Subcutaneous abdominal adipose tissue (tissue), 5 donors: ENCODE data around the gene GLRX5.
A peak's percentile ranks its signal among the peaks of the same experiment; 100 is the strongest.

Source experiments
- H3K27ac ChIP-seq: one replicate; pipeline ENCODE4 v1.7.0; 2013; ENCODE audit warnings: low read depth, mild to moderate bottlenecking, inconsistent platforms, low read length, moderate library complexity
- H3K27me3 ChIP-seq, 5 donors: one replicate each; pipeline ENCODE4 v1.7.0; 2013; ENCODE audit warnings: low read length in 5 of 5, inconsistent platforms in 1 of 5; ENCODE audit not compliant: control insufficient read depth in 5 of 5, insufficient read depth in 4 of 5
- H3K36me3 ChIP-seq, 5 donors: one replicate each; pipeline ENCODE4 v1.7.0; 2013; ENCODE audit warnings: low read length in 5 of 5; ENCODE audit not compliant: control insufficient read depth in 5 of 5, insufficient read depth in 5 of 5
- H3K4me1 ChIP-seq, 5 donors: one replicate each; pipeline ENCODE4 v1.7.0; 2013; ENCODE audit warnings: low read length in 5 of 5, mild to moderate bottlenecking in 3 of 5, moderate library complexity in 1 of 5; ENCODE audit not compliant: control insufficient read depth in 5 of 5, insufficient read depth in 5 of 5
- H3K4me3 ChIP-seq, 5 donors: one replicate each; pipeline ENCODE4 v1.7.0; 2013; ENCODE audit warnings: low read length in 5 of 5, low read depth in 1 of 5
- H3K9ac ChIP-seq, 5 donors: one replicate each; pipeline ENCODE4 v1.7.0; 2013; ENCODE audit warnings: low read length in 5 of 5, mild to moderate bottlenecking in 4 of 5, moderate library complexity in 3 of 5
- H3K9me3 ChIP-seq, 5 donors: one replicate each; pipeline ENCODE4 v1.7.0; 2013; ENCODE audit warnings: low read length in 5 of 5; ENCODE audit not compliant: control insufficient read depth in 5 of 5
- donor health status: healthy.
- donor health status: healthy.
- donor health status: healthy.
- donor health status: healthy.
- donor health status: healthy.

The GLRX5 gene

DNA sequence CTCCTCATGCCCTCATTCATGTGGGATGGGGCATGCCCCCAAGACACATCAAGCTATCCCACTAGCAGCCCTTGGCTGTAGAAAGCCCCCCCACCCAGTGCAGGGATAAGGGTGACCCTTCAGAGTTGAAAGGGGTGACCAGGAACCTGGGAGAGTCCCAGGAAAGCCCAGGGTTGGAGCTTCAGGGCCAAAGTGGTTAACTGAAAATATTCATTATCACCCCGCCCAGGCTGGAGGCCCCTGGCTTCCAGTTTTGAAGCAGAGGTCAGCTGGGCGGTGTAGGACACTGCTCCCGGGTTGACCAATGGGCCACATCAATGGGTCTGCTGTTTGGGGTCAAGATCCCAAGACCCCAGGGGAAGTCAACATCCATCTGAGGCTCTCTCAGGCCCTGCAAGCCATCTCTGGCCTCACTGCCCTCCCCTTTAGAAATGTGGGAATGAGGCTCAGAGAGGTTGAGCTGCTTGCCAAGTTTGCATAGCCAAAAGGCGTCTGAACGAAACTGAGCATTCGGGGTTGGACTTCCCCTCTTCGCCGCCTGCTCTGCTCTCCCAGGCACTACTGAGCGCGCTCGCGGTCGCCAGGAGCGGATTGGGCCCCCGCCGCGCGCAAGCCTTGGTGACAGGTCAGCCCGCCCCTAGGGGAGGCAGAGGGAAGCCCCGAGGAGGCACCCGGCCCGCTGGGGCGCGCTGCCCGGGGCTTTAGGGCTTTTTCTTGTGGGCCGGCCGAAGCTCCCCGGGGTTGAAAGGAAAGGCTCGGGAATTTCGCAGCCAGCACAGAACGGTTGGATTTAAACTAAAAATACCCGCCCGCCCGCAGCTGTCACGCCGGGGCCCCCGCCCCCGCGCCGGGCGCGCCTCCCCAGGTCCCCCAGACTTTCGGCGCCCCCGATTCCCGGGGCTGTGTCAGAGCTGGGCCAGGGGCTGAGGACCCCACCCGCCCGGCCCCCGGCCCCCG, 19.0 kb upstream of the GLRX5 start:
- Histone ChIP-seq H3K27me3 (no peaks in the 10 kb centered on the region), H3K9ac (peak overlapping the region; percentile 50 to 96 (median 86)), H3K36me3 (no peaks in the 10 kb centered on the region), H3K9me3 (no peaks in the 10 kb centered on the region), H3K27ac (peak overlapping the region; percentile 95), H3K4me1 (peaks cover 29 to 80% (median 79%) of the 10 kb centered on the region in 5 donors), H3K4me3 (peak overlapping the region; percentile 56 to 93 (median 88))

DNA sequence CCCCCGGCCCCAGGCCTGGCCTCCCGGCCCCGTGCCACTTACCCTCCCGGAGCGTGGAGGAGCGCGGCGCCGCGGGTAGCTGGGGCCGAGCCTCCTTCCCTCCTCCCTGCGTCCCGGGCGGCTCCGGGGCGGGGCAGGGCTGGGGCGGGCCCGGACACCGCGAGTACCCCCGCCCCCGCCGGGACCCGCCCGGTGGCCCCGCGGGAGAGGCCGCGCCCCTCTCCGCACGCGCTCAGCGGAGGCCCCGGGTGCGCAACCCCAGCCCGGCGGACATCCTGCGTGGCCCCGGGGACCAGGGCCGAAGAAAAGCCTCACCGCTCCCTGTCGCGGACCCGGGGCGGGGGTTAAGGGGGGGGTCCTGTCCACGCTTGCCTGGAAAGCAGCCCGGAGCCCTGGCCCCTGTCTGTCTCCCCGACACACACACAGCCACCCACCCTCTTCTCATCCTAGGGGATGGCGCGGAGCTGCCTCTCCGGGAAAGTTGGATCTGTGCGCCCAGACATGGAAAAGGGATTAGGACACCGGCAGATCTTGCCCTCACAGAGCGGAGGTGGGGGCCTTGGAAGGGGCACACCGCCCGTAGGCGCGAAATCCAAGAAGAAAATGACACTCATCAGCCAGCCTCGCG, 18.2 kb upstream of the GLRX5 start, which contains the start of gene SYNE3:
Gene SYNE3, minus strand, starts transcription at position 97 of the 628 bp plus-strand sequence. CDS start 40,829 bp downstream, outside the sequence.
- H3K27ac ChIP-seq: peak within 1 kb of the TSS; percentile 95
- H3K9me3 ChIP-seq: no peaks in the 10 kb centered on the region
- H3K9ac ChIP-seq: peak within 1 kb of the TSS; percentile 57 to 96 (median 86)
- H3K27me3 ChIP-seq: no peaks in the 10 kb centered on the region
- H3K4me1 ChIP-seq: peaks cover 29 to 82% (median 78%) of the 10 kb centered on the region in 5 donors
- H3K36me3 ChIP-seq: no peaks in the 10 kb centered on the region
- peak within 1 kb of the TSS; percentile 56 to 93 (median 88) for H3K4me3 ChIP-seq

DNA sequence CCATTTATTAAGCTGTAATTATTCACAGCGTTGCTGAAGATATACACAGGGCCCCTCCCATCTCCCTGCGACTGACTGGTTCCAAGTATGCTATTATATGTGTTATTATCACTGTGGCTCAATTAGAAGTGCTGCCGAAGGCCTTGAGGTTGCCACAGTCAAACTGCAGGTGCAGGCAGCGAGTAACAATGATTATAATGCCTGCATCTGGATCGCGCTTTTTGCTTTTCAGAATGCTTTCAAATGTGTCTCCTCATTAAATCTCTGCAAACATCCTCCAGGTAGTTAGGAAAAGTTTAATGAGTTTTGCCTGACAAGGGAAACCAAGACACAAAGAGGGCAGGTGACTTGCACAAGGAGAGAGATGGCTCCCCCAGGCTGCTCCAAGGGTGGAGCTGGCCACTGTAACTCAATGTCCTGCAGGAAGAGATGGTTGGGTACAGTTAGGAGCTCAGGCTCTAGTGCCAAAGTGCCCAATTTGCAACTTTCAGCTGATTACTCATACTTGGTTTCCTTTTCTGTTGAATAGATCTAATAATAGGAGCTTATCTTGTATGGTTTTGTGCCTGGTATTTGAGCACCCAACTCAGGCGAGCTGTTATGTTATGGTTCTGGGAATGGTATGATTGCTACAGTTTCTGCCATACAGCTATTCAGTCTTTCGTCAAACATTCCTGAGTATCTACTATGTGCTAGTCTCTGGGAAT, 16.7 kb upstream of the GLRX5 start:
- Histone ChIP-seq H3K4me1 (peaks cover 29 to 80% (median 77%) of the 10 kb centered on the region in 5 donors), H3K9ac (peak overlapping the region in 3 of 5 donors; percentile 4 to 44 (median 22))

DNA sequence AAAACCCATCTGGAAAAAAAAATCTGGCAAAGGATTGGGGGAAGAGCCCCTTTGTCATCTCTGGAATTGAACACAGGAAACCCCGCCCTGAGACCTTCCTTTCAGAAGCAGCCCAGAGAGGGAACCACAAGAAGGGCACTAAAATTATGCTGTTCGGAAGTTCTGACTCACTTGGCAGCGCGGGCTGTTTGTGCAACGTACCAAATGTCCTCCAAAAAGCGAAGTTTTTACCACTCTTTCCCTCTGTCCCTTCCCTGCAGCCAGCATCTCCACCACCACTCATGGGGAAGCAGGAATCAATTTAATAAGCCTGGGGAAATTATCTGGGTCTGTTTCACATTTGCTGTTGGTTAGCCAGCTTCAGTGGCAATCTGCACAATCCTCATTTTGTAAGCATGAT, 15.2 kb upstream of the GLRX5 start:
- peak overlapping the region; percentile 94 for H3K27ac ChIP-seq
- H3K4me1 ChIP-seq: peaks cover 40 to 81% (median 77%) of the 10 kb centered on the region in 5 donors
- peak overlapping the region in 1 of 5 donors; percentile 9 for H3K4me3 ChIP-seq
- H3K9ac ChIP-seq: peak overlapping the region in 3 of 5 donors; percentile 51 to 57 (median 56)
- no peaks in the 10 kb centered on the region for H3K9me3 ChIP-seq
- no peaks in the 10 kb centered on the region for H3K36me3 ChIP-seq
- no peaks in the 10 kb centered on the region for H3K27me3 ChIP-seq

More for the DNA sequence above, 16.7 kb upstream of the GLRX5 start:
- no peak overlapping the region for H3K4me3 ChIP-seq
- H3K36me3 ChIP-seq: no peaks in the 10 kb centered on the region
- no peaks in the 10 kb centered on the region for H3K9me3 ChIP-seq
- H3K27ac ChIP-seq: peak overlapping the region; percentile 94
- H3K27me3 ChIP-seq: no peaks in the 10 kb centered on the region

DNA sequence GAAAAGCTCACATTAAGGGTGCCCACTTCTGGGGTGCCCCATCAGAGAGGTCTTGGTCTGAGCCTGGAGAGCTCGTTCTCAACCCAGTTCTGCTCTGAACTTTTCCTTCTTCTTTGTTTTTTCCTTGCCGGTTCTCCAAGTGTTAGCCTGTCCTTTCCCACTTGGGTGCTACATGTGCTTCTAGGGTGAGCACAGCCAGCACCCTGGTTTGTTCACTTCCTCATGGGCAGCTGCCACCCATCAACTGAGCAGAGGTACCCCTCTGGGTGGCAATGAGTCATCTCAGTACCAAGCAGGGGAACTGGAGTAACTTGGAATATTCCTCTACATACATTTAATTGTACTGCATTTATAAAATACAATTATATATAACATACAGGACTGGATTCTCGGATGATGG, 14.5 kb upstream of the GLRX5 start:
- H3K27ac ChIP-seq: peak overlapping the region; percentile 94
- H3K9me3 ChIP-seq: no peaks in the 10 kb centered on the region
- peak overlapping the region in 1 of 5 donors; percentile 9 for H3K4me3 ChIP-seq
- peak overlapping the region in 3 of 5 donors; percentile 19 to 57 (median 36) for H3K9ac ChIP-seq
- H3K4me1 ChIP-seq: peaks cover 37 to 81% (median 77%) of the 10 kb centered on the region in 5 donors
- H3K27me3 ChIP-seq: no peaks in the 10 kb centered on the region
- no peaks in the 10 kb centered on the region for H3K36me3 ChIP-seq

DNA sequence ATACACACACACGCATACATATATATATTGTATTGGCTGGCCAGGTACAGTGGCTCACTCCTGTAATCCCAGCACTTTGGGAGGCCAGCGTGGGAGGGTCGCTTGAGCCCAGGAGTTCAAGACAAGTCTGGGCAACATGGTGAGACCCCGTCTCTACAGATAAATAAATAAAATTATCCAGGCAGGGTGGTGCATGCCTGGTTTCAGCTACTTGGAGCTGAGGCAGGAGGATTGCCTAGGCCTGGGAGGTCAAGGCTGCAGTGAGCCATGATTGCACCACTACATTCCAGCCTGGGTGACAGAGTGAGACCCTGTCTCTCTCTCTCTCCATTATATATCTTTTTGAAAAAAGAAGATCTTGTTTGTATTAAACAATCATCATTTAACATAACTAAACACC, 13.8 kb upstream of the GLRX5 start:
- Histone ChIP-seq H3K27ac (peak overlapping the region; percentile 97), H3K27me3 (no peaks in the 10 kb centered on the region), H3K9me3 (no peaks in the 10 kb centered on the region), H3K36me3 (no peaks in the 10 kb centered on the region), H3K4me1 (peaks cover 39 to 81% (median 76%) of the 10 kb centered on the region in 5 donors), H3K9ac (no peak overlapping the region), H3K4me3 (no peak overlapping the region)

DNA sequence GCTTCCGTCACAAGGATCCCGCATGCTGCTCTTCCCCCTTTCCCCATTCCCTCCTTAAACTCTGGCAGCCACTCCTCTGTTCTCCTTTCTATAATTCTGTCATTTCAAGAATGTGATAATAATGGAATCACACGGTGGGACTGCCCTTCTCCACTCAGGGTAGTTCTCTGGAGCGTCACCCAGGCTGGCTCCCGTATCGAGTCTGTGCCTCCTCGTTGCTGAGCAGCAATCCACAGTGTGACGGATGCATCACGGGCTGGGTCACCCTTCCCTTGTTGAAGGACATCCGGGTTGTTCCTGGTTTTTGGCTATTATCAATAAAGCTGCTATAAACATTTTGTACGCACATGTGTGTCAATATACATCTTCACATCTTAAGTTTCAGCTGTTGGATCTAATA, 12.7 kb upstream of the GLRX5 start:
- H3K4me3 ChIP-seq: no peak overlapping the region
- no peak overlapping the region for H3K9ac ChIP-seq
- no peaks in the 10 kb centered on the region for H3K27me3 ChIP-seq
- H3K9me3 ChIP-seq: no peaks in the 10 kb centered on the region
- no peaks in the 10 kb centered on the region for H3K36me3 ChIP-seq
- peak overlapping the region; percentile 97 for H3K27ac ChIP-seq
- H3K4me1 ChIP-seq: peaks cover 46 to 87% (median 81%) of the 10 kb centered on the region in 5 donors

DNA sequence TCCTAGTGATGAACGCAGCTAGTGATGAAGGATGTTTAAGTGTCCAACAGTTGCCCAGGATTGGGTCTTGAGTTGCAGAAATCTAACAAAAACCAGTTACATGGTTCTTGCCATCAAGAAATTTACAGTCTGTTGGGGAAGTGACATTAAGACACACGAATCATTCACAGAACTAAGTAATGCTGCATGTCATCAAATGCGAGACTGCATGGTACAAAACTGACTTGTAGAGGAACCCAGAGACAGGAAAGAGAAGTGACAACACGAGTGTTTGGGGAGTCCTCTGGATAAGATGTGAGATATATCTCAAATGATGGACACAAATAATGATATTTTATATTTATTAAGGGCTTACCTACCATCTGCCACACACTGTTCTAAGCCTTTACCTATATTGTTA, 12.3 kb upstream of the GLRX5 start:
- Histone ChIP-seq H3K9ac (no peak overlapping the region), H3K9me3 (no peaks in the 10 kb centered on the region), H3K36me3 (no peaks in the 10 kb centered on the region), H3K4me3 (no peak overlapping the region), H3K4me1 (peaks cover 43 to 87% (median 80%) of the 10 kb centered on the region in 5 donors), H3K27me3 (no peaks in the 10 kb centered on the region), H3K27ac (peak overlapping the region; percentile 97)

DNA sequence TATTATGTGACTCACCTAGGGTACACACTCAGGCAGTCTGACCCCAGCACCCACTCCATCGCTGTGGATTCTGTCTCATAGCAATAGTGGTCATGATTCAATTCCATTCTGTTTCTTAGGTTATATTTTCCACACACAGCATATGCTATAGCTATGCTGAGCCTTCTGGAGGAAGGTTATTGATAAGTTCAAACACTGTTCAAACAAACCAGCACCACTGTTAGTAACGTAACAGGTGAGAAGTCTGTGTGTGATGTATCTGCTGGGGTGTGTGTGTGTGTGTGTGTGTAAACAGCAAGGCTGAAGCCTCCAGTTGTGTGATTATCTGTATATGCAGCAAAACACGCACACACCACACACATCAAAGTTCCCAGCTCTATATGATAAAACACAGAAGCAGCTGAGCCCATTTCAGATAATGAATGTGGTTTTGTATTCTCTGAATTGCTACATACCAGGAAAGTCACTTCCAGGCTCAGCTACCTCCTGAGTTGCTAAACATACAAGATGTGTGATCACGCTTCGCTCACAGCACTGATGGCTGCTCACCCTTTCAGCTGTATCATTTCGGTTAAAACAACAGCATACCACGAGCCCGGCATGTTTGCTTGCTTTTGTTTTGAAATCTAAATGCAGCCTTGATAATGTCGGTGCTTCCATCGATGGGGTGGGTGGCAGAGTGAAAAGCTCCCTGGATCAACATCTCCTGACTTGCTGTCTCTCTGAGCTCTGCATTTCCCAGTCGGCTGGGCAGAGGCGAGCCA, 11.6 kb upstream of the GLRX5 start:
- H3K27me3 ChIP-seq: no peaks in the 10 kb centered on the region
- H3K27ac ChIP-seq: peak overlapping the region; percentile 97
- peak overlapping the region in 2 of 5 donors; percentile 43 to 53 for H3K9ac ChIP-seq
- H3K9me3 ChIP-seq: no peaks in the 10 kb centered on the region
- peak overlapping the region in 3 of 5 donors; percentile 2 to 30 (median 7) for H3K4me3 ChIP-seq
- H3K36me3 ChIP-seq: no peaks in the 10 kb centered on the region
- peaks cover 39 to 82% (median 75%) of the 10 kb centered on the region in 5 donors for H3K4me1 ChIP-seq
